ENCODE results near the gene LARP1.

GRCh38 chr5:154820383-154820782 is 65.2 kb downstream of the LARP1 start:
- TF ChIP-seq CTCF (IDR thresholded peaks at IDR 0.05) (no peak), POLR2A (IDR thresholded peaks at IDR 0.05) (no peak)
